PC-3 (cell line): Measurements from ENCODE around the gene CACNA1C. TPM values are rescaled to one million over a fixed set of nuclear protein-coding genes. Genes with fewer than 3 reads are reported as not detected.

ENCODE experiments used
- ATAC-seq: fragments of 200-7000 bp; cut with Tn5 transposase; 2 replicates; pipeline ENCODE4 v1.9.1; 2020; ENCODE audit warnings: mild to moderate bottlenecking, moderate library complexity
- BruUV-seq: library from RNA; stranded (reverse); fragments of 400-500 nt; replicated peaks from 2 replicates; lab custom pipeline; 2021; lab: Mats Ljungman, UMichigan
- CTCF ChIA-PET: fragments of 300-600 bp; sonication (Branson Sonifier 250); formaldehyde crosslinking; loops from one replicate; lab custom pipeline; 2022; ENCODE audit warnings: antibody characterized with exemption; lab: Charles Lee
- POLR2A ChIA-PET: fragments of 300-600 bp; sonication (Branson Sonifier 250); formaldehyde crosslinking; loops from one replicate; lab custom pipeline; 2022; ENCODE audit warnings: antibody characterized with exemption; ENCODE audit not compliant: unreplicated experiment; lab: Charles Lee
- DNase-seq: peaks from one replicate; pipeline ENCODE4 v3.0.0-alpha.2; 2015
- H2AFZ ChIP-seq: fragments of 300-600 bp; sonication (generic); 2 replicates; pipeline ENCODE4 v1.6.0; 2016; ENCODE audit warnings: antibody characterized with exemption, low read length
- H3F3A ChIP-seq: fragments of 300-600 bp; sonication (generic); one replicate; pipeline ENCODE4 v1.6.0; 2017; ENCODE audit warnings: antibody characterized with exemption, low read length, control low read depth, mild to moderate bottlenecking; ENCODE audit not compliant: unreplicated experiment
- H3K27ac ChIP-seq: fragments of 300-600 bp; sonication (generic); 2 replicates; pipeline ENCODE4 v1.5.1; 2016; ENCODE audit warnings: mild to moderate bottlenecking, low read length
- H3K27me3 ChIP-seq: fragments of 300-600 bp; sonication (generic); 2 replicates; pipeline ENCODE4 v1.6.1; 2016; ENCODE audit warnings: low read length, mixed read lengths
- H3K36me3 ChIP-seq: fragments of 300-600 bp; sonication (generic); 2 replicates; pipeline ENCODE4 v1.6.1; 2016; ENCODE audit warnings: low read depth, mixed run types, low read length, mixed read lengths
- H3K4me1 ChIP-seq: fragments of 300-600 bp; sonication (generic); 2 replicates; pipeline ENCODE4 v1.5.1; 2016; ENCODE audit warnings: low read length; ENCODE audit not compliant: insufficient read depth
- H3K4me2 ChIP-seq: fragments of 300-600 bp; sonication (generic); 2 replicates; pipeline ENCODE4 v1.6.0; 2016; ENCODE audit warnings: low read length
- H3K4me3 ChIP-seq: fragments of 300-600 bp; sonication (generic); 2 replicates; pipeline ENCODE4 v1.5.1; 2016; ENCODE audit warnings: mild to moderate bottlenecking, low read length, mixed read lengths
- H3K79me2 ChIP-seq: fragments of 300-600 bp; sonication (generic); 2 replicates; pipeline ENCODE4 v1.6.1; 2017; ENCODE audit warnings: low read length, mixed read lengths
- H3K9ac ChIP-seq: fragments of 300-600 bp; sonication (generic); 2 replicates; pipeline ENCODE4 v1.6.0; 2016; ENCODE audit warnings: mild to moderate bottlenecking, low read length
- H3K9me2 ChIP-seq: fragments of 300-600 bp; sonication (generic); replicated peaks from 2 replicates; pipeline ENCODE4 v1.6.1; 2016; ENCODE audit warnings: mixed run types, low read length, mixed read lengths
- H3K9me3 ChIP-seq: fragments of 300-600 bp; sonication (generic); 2 replicates; pipeline ENCODE4 v1.6.1; 2016; ENCODE audit warnings: low read length, mixed read lengths
- H4K20me1 ChIP-seq: fragments of 300-600 bp; sonication (generic); 2 replicates; pipeline ENCODE4 v1.6.1; 2016; ENCODE audit warnings: low read length, mixed read lengths
- CTCF ChIP-seq: fragments of 300-600 bp; sonication (generic); conservative IDR thresholded peaks from 2 replicates; pipeline ENCODE4 v1.5.1; 2017; ENCODE audit warnings: antibody characterized with exemption, low read depth, mild to moderate bottlenecking, low read length
- EZH2 ChIP-seq: fragments of 300-600 bp; sonication (generic); IDR thresholded peaks from one replicate; pipeline ENCODE4 v1.6.1; 2017; ENCODE audit warnings: antibody characterized with exemption, mild to moderate bottlenecking, low read length; ENCODE audit not compliant: unreplicated experiment
- EZH2phosphoT487 ChIP-seq: fragments of 300-600 bp; sonication (generic); IDR thresholded peaks from 2 replicates; pipeline ENCODE4 v1.6.1; 2018; ENCODE audit warnings: mild to moderate bottlenecking, antibody characterized with exemption, low read length, borderline replicate concordance
- intact Hi-C: fragments of 100-400 bp; cut with micrococcal nuclease; formaldehyde crosslinking; loops from 2 replicates; pipeline ENCODE4 v1.9.0; 2023
- total RNA-seq: library from RNA; depleted of rRNA; stranded (reverse); fragments of >200 nt; gene quantifications from 2 replicates; pipeline ENCODE4 v1.2.3, GENCODE V29; 2014

Gene CACNA1C
- total RNA-seq, 1 experiment from 2014 or later, result not detected

- Histone ChIP-seq H3K9me3 (no peaks in the 10 kb centered on the region), H3K4me1 (peaks cover 6% of the 10 kb centered on the region), H4K20me1 (no peaks in the 10 kb centered on the region), H3K4me2 (peak within 1 kb of the TSS; percentile 93), H3K27me3 (no peaks in the 10 kb centered on the region), H3K9ac (peak within 1 kb of the TSS; percentile 95), H3K4me3 (peak within 1 kb of the TSS; percentile 99), H3K36me3 (no peaks in the 10 kb centered on the region), H3K27ac (peak within 1 kb of the TSS; percentile 62), H3K79me2 (peaks cover 11% of the 10 kb centered on the region; the same call in 1 of the 2 replicates), H3F3A (no peaks in the 10 kb centered on the region), H2AFZ (peak within 1 kb of the TSS; percentile 99), H3K9me2 (no peaks in the 10 kb centered on the region)
- no TSS peak for BruUV-seq
- intact Hi-C loops, result no loop called here
- ChIA-PET POLR2A (interaction anchor here (0.6 kb wide), 2 partner anchors 236 to 791 kb away, joined by 3 read pairs; no protein-coding TSS in a partner anchor), CTCF (no interaction called here)
- ATAC-seq (peak; percentile 100), DNase-seq (peak; percentile 87)
- TF ChIP-seq CTCF (no peak), EZH2 (no peak), EZH2phosphoT487 (no peak)
Observed at GRCh38 chr12:2004113-2004929, 48.5 kb upstream of the CACNA1C start, which contains the start of gene DCP1B. Gene DCP1B, minus strand, starts transcription at chr12:2004457. Its CDS starts 26 bp downstream, at chr12:2004431.

GRCh38 chr12:2008677-2009076 is 44.1 kb upstream of the CACNA1C start:
- Histone ChIP-seq H3K79me2 (peaks cover 2% of the 10 kb centered on the region; the same call in 1 of the 2 replicates), H3K27ac (no peak overlapping the region), H3K9me3 (no peaks in the 10 kb centered on the region), H3K9ac (no peak overlapping the region), H2AFZ (no peak overlapping the region), H3K4me3 (no peak overlapping the region), H4K20me1 (no peaks in the 10 kb centered on the region), H3K36me3 (no peaks in the 10 kb centered on the region), H3K4me1 (no peaks in the 10 kb centered on the region), H3K27me3 (no peaks in the 10 kb centered on the region), H3K9me2 (no peaks in the 10 kb centered on the region), H3K4me2 (no peak overlapping the region), H3F3A (no peaks in the 10 kb centered on the region)
- ChIA-PET POLR2A (no interaction called here), CTCF (no interaction called here)
- DNase-seq, result no peak
- intact Hi-C loops, result no loop called here
- TF ChIP-seq EZH2phosphoT487 (no peak), CTCF (no peak), EZH2 (no peak)
- no peak for ATAC-seq
- no TSS peak for BruUV-seq

GRCh38 chr12:2009623-2010022 is 43.2 kb upstream of the CACNA1C start:
- Histone ChIP-seq H3K27ac (no peak overlapping the region), H4K20me1 (no peaks in the 10 kb centered on the region), H2AFZ (no peak overlapping the region), H3F3A (no peaks in the 10 kb centered on the region), H3K9me3 (no peaks in the 10 kb centered on the region), H3K36me3 (no peaks in the 10 kb centered on the region), H3K4me2 (no peak overlapping the region), H3K4me3 (no peak overlapping the region), H3K27me3 (no peaks in the 10 kb centered on the region), H3K4me1 (no peaks in the 10 kb centered on the region), H3K79me2 (no peaks in the 10 kb centered on the region), H3K9ac (no peak overlapping the region), H3K9me2 (no peaks in the 10 kb centered on the region)
- peak; percentile 23; the same call in 1 of the 2 replicates for TF ChIP-seq CTCF
- no peak for TF ChIP-seq EZH2
- ATAC-seq, result no peak
- no peak for DNase-seq
- intact Hi-C loops, result no loop called here
- CTCF ChIA-PET, result interaction anchor here (0.7 kb wide), 1 partner anchor 375 kb away, joined by 3 read pairs; no protein-coding TSS in a partner anchor
- POLR2A ChIA-PET, result no interaction called here
- no TSS peak for BruUV-seq
